SK-N-MC (cell line): ENCODE data around the gene ANKS1B.

Source experiments
- DNase-seq: peaks from one replicate; pipeline ENCODE4 v3.0.0-alpha.2; 2011; ENCODE audit warnings: low read depth, low spot score
- H3K27ac ChIP-seq: fragments of 200-600 bp; sonication (generic); 2 replicates; pipeline ENCODE4 v1.5.1; 2016; ENCODE audit warnings: mixed run types
- H3K36me3 ChIP-seq: fragments of 200-600 bp; sonication (generic); 2 replicates; pipeline ENCODE4 v1.6.1; 2017; ENCODE audit warnings: antibody characterized with exemption, low read length, mixed read lengths; ENCODE audit not compliant: insufficient read depth
- H3K4me3 ChIP-seq: fragments of 200-600 bp; sonication (generic); 2 replicates; pipeline ENCODE4 v1.5.1; 2016
- H3K9ac ChIP-seq: fragments of 200-600 bp; sonication (generic); 2 replicates; pipeline ENCODE4 v1.8.0; 2017; ENCODE audit warnings: mixed run types, mixed read lengths; ENCODE audit not compliant: insufficient read length
- H3K9me3 ChIP-seq: fragments of 200-600 bp; sonication (generic); 2 replicates; pipeline ENCODE4 v1.6.1; 2017; ENCODE audit warnings: low read depth, mild to moderate bottlenecking, antibody characterized with exemption, low read length, moderate library complexity, mixed read lengths
- EZH2 ChIP-seq: fragments of 200-600 bp; sonication (generic); IDR thresholded peaks from one replicate; pipeline ENCODE4 v1.6.1; 2017; ENCODE audit warnings: antibody characterized with exemption
- FOXP2 ChIP-seq: optimal IDR thresholded peaks from 2 replicates; pipeline ENCODE3; 2011; ENCODE audit warnings: mild to moderate bottlenecking, moderate library complexity; ENCODE audit not compliant: insufficient read depth; ENCODE audit errors: extremely low read length, control extremely low read depth
- POLR2AphosphoS5 ChIP-seq: IDR thresholded peaks from 2 replicates; pipeline ENCODE4 v1.6.1; 2012; ENCODE audit warnings: mild to moderate bottlenecking, low read depth, low read length, borderline replicate concordance

ANKS1B gene

GRCh38 chr12:99093166-99093565, 891.6 kb downstream of the ANKS1B start:
- H3K27ac ChIP-seq, result no peak overlapping the region
- H3K9ac ChIP-seq, result no peak overlapping the region
- H3K4me3 ChIP-seq, result no peak overlapping the region
- no peaks in the 10 kb centered on the region for H3K9me3 ChIP-seq
- no peak for DNase-seq
- no peaks in the 10 kb centered on the region for H3K36me3 ChIP-seq
- TF ChIP-seq POLR2AphosphoS5 (no peak), EZH2 (no peak), FOXP2 (no peak)

GRCh38 chr12:99092100-99092851, 892.5 kb downstream of the ANKS1B start:
- Histone ChIP-seq H3K9ac (no peak overlapping the region), H3K9me3 (no peaks in the 10 kb centered on the region), H3K36me3 (no peaks in the 10 kb centered on the region), H3K27ac (no peak overlapping the region), H3K4me3 (no peak overlapping the region)
- TF ChIP-seq FOXP2, result no peak
- no peak for TF ChIP-seq EZH2
- TF ChIP-seq POLR2AphosphoS5, result no peak
- no peak for DNase-seq

- Histone ChIP-seq H3K36me3 (no peaks in the 10 kb centered on the region), H3K27ac (no peak overlapping the region), H3K9me3 (no peaks in the 10 kb centered on the region), H3K9ac (no peak overlapping the region), H3K4me3 (no peak overlapping the region)
- TF ChIP-seq FOXP2 (no peak), EZH2 (no peak), POLR2AphosphoS5 (no peak)
- DNase-seq, result no peak
Observed at GRCh38 chr12:99087278-99087677, 897.5 kb downstream of the ANKS1B start.

GRCh38 chr12:99079811-99080210, 904.9 kb downstream of the ANKS1B start:
- no peak for TF ChIP-seq POLR2AphosphoS5
- no peak for TF ChIP-seq EZH2
- TF ChIP-seq FOXP2, result no peak
- Histone ChIP-seq H3K9ac (no peak overlapping the region), H3K27ac (no peak overlapping the region), H3K9me3 (no peaks in the 10 kb centered on the region), H3K4me3 (no peak overlapping the region), H3K36me3 (no peaks in the 10 kb centered on the region)
- DNase-seq, result no peak

- Histone ChIP-seq H3K9me3 (no peaks in the 10 kb centered on the region), H3K4me3 (no peak overlapping the region), H3K36me3 (no peaks in the 10 kb centered on the region), H3K9ac (no peak overlapping the region), H3K27ac (no peak overlapping the region)
- TF ChIP-seq EZH2, result no peak
- no peak for TF ChIP-seq FOXP2
- no peak for TF ChIP-seq POLR2AphosphoS5
- DNase-seq, result no peak
Observed at GRCh38 chr12:99068993-99069747, 915.6 kb downstream of the ANKS1B start.

- Histone ChIP-seq H3K27ac (no peak overlapping the region), H3K4me3 (no peak overlapping the region), H3K36me3 (no peaks in the 10 kb centered on the region), H3K9me3 (no peaks in the 10 kb centered on the region), H3K9ac (no peak overlapping the region)
- DNase-seq, result no peak
- TF ChIP-seq POLR2AphosphoS5, result no peak
- TF ChIP-seq EZH2, result no peak
- no peak for TF ChIP-seq FOXP2
Observed at GRCh38 chr12:99067171-99067785, 917.5 kb downstream of the ANKS1B start.

GRCh38 chr12:99066726-99067125, 918.0 kb downstream of the ANKS1B start:
- Histone ChIP-seq H3K36me3 (no peaks in the 10 kb centered on the region), H3K4me3 (no peak overlapping the region), H3K27ac (no peak overlapping the region), H3K9me3 (no peaks in the 10 kb centered on the region), H3K9ac (no peak overlapping the region)
- DNase-seq, result no peak
- TF ChIP-seq EZH2, result no peak
- no peak for TF ChIP-seq FOXP2
- TF ChIP-seq POLR2AphosphoS5, result no peak

GRCh38 chr12:99063182-99063581, 921.6 kb downstream of the ANKS1B start:
- Histone ChIP-seq H3K9ac (no peak overlapping the region), H3K27ac (no peak overlapping the region), H3K36me3 (no peaks in the 10 kb centered on the region), H3K9me3 (no peaks in the 10 kb centered on the region), H3K4me3 (no peak overlapping the region)
- TF ChIP-seq FOXP2 (no peak), EZH2 (no peak), POLR2AphosphoS5 (no peak)
- no peak for DNase-seq
